ENCODE data around the gene SGIP1.

DNA sequence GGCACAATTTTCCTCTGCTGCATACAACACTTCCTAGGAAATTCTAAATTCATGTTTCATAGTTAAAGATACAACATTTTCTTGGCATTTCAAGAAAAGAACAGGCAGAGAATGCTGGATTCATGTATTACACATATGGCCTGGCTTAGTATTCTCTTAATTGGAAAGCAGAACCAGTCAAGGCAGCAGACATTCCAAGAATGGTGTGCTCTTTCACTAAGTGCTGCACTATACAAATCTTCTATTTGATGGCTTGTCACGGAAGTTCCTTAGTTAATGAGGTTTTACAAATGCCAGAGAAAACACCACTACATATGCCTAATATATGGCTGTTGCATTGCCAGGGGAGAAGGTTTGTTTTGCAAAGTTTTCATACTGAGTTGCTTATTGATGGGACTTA, 137.5 kb downstream of the SGIP1 start:
- TF ChIP-seq, protein P1, sequence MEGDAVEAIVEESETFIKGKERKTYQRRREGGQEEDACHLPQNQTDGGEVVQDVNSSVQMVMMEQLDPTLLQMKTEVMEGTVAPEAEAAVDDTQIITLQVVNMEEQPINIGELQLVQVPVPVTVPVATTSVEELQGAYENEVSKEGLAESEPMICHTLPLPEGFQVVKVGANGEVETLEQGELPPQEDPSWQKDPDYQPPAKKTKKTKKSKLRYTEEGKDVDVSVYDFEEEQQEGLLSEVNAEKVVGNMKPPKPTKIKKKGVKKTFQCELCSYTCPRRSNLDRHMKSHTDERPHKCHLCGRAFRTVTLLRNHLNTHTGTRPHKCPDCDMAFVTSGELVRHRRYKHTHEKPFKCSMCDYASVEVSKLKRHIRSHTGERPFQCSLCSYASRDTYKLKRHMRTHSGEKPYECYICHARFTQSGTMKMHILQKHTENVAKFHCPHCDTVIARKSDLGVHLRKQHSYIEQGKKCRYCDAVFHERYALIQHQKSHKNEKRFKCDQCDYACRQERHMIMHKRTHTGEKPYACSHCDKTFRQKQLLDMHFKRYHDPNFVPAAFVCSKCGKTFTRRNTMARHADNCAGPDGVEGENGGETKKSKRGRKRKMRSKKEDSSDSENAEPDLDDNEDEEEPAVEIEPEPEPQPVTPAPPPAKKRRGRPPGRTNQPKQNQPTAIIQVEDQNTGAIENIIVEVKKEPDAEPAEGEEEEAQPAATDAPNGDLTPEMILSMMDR (IDR thresholded peaks at IDR 0.05; ENCODE audit: low read length): no peak
- TF ChIP-seq EZH2 (optimal IDR thresholded peaks at IDR 0.05; ENCODE audit: low read depth, low read length): no peak
